Measurements from ENCODE around the gene KIAA0753.

DNA sequence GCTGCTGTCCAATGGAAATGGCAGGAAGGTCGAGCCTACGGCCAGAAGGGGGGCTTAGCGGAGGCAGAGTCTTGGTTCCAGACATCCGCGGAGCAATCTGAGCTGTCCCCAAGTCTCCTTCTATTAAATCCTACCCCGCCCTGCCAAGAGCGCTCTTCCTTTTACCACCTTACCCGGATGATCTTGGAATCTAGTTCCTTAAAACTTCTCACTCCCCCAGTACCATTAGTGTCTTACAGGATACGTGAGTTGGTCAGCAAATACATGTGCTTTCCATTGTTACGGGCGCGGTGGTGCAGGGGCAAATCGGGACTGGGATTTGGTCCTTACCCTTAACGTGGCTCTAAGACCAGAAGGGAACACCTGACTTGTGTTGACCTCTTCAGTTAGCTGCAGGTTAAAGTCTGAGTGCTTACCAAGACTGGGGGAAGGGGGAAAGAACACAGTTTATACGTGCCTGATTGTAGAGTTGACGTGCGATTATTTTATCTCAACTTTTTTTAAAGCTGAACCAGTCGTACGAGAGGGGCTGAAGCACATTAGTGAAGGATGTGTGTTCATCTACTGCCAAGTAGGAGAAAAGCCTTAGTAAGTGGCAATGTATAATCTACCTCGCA lies 844 bp upstream of the KIAA0753 start:
- TF ChIP-seq CTCF (conservative IDR thresholded peaks at IDR 0.05; ENCODE audit: low read depth, low read length) (no peak), POLR2A (IDR thresholded peaks at IDR 0.05; ENCODE audit: low read depth, low read length) (no peak), SMC3 (IDR thresholded peaks at IDR 0.05; ENCODE audit: low read depth, low read length) (no peak), MXI1 (IDR thresholded peaks at IDR 0.05; ENCODE audit: borderline replicate concordance, low read depth, low read length) (no peak), RAD21 (IDR thresholded peaks at IDR 0.05; ENCODE audit: low read length) (no peak)
